H9 (cell line): ENCODE results near the gene PRG2. TPM values are rescaled to one million over a fixed set of nuclear protein-coding genes. Genes with fewer than 3 reads are reported as not detected.

Experiments
- DNase-seq: peaks from one replicate; pipeline ENCODE4 v3.0.0-alpha.2; 2017
- H2AFZ ChIP-seq: one replicate; pipeline ENCODE4 v1.6.1; 2013; ENCODE audit warnings: mild to moderate bottlenecking, low read length, control low read depth, moderate library complexity
- H2AK5ac ChIP-seq: 2 replicates; pipeline ENCODE4 v1.6.1; 2013; ENCODE audit warnings: low read length, control low read depth, mixed read lengths; ENCODE audit not compliant: insufficient read length
- H2BK120ac ChIP-seq: one replicate; pipeline ENCODE4 v1.6.1; 2013; ENCODE audit warnings: low read depth, mild to moderate bottlenecking, low read length, control low read depth, inconsistent platforms; ENCODE audit not compliant: poor library complexity, severe bottlenecking
- H2BK12ac ChIP-seq: 2 replicates; pipeline ENCODE4 v1.6.1; 2013; ENCODE audit warnings: low read length, control low read depth, mixed read lengths, low read depth; ENCODE audit not compliant: insufficient read length
- H2BK15ac ChIP-seq: 2 replicates; pipeline ENCODE4 v1.6.1; 2013; ENCODE audit warnings: low read depth, low read length, control low read depth
- H2BK20ac ChIP-seq: one replicate; pipeline ENCODE4 v1.6.1; 2013; ENCODE audit warnings: low read depth, mild to moderate bottlenecking, low read length, control low read depth, inconsistent platforms; ENCODE audit not compliant: poor library complexity, severe bottlenecking
- H2BK5ac ChIP-seq: 2 replicates; pipeline ENCODE4 v1.6.1; 2013; ENCODE audit warnings: low read length, control low read depth, mixed read lengths; ENCODE audit not compliant: insufficient read length
- H3K14ac ChIP-seq: 2 replicates; pipeline ENCODE4 v1.6.1; 2013; ENCODE audit warnings: low read length, control low read depth; ENCODE audit not compliant: insufficient read depth
- H3K18ac ChIP-seq: 2 replicates; pipeline ENCODE4 v1.6.1; 2013; ENCODE audit warnings: low read depth, mild to moderate bottlenecking, mixed read lengths, low read length, control low read depth; ENCODE audit not compliant: insufficient read length
- H3K23ac ChIP-seq: 2 replicates; pipeline ENCODE4 v1.6.1; 2013; ENCODE audit warnings: low read length, control low read depth, mixed read lengths, low read depth; ENCODE audit not compliant: insufficient read length
- H3K23me2 ChIP-seq: 2 replicates; pipeline ENCODE4 v1.6.1; 2013; ENCODE audit warnings: low read depth, mild to moderate bottlenecking, mixed read lengths, low read length, control low read depth; ENCODE audit not compliant: insufficient read length, poor library complexity, severe bottlenecking
- H3K27ac ChIP-seq: 2 replicates; pipeline ENCODE4 v1.5.1; 2013; ENCODE audit warnings: low read length, control low read depth, mixed read lengths, low read depth; ENCODE audit not compliant: insufficient read length
- H3K27me3 ChIP-seq: 2 replicates; pipeline ENCODE4 v1.6.1; 2013; ENCODE audit warnings: low read length, control low read depth, inconsistent platforms; ENCODE audit not compliant: insufficient read depth
- H3K4ac ChIP-seq: 2 replicates; pipeline ENCODE4 v1.6.1; 2013; ENCODE audit warnings: low read depth, mild to moderate bottlenecking, control low read depth, inconsistent platforms, low read length, moderate library complexity
- H3K4me1 ChIP-seq: 2 replicates; pipeline ENCODE4 v1.6.1; 2013; ENCODE audit warnings: low read length, control low read depth, inconsistent platforms; ENCODE audit not compliant: insufficient read depth
- H3K4me2 ChIP-seq: 2 replicates; pipeline ENCODE4 v1.6.1; 2013; ENCODE audit warnings: low read length, control low read depth, mixed read lengths; ENCODE audit not compliant: insufficient read length, insufficient read depth
- H3K56ac ChIP-seq: 2 replicates; pipeline ENCODE4 v1.6.1; 2013; ENCODE audit warnings: low read depth, mild to moderate bottlenecking, mixed read lengths, low read length, control low read depth; ENCODE audit not compliant: insufficient read length
- H3K79me1 ChIP-seq: 2 replicates; pipeline ENCODE4 v1.6.1; 2013; ENCODE audit warnings: low read depth, mild to moderate bottlenecking, moderate library complexity, low read length, control low read depth, inconsistent platforms; ENCODE audit not compliant: insufficient read depth, poor library complexity, severe bottlenecking
- H3K79me2 ChIP-seq: 2 replicates; pipeline ENCODE4 v1.6.1; 2013; ENCODE audit warnings: low read length, control low read depth, inconsistent platforms; ENCODE audit not compliant: insufficient read depth
- H3K9ac ChIP-seq: 2 replicates; pipeline ENCODE4 v1.6.1; 2013; ENCODE audit warnings: low read length, control low read depth, mixed read lengths; ENCODE audit not compliant: insufficient read length; ENCODE audit errors: extremely low read depth
- H3K9me3 ChIP-seq: one replicate; pipeline ENCODE4 v1.6.1; 2013; ENCODE audit warnings: low read depth, low read length, inconsistent platforms; ENCODE audit not compliant: control insufficient read depth
- H3T11ph ChIP-seq: one replicate; pipeline ENCODE4 v1.6.1; 2013; ENCODE audit warnings: mild to moderate bottlenecking, low read length, control low read depth, inconsistent platforms
- H4K20me1 ChIP-seq: one replicate; pipeline ENCODE4 v1.6.1; 2013; ENCODE audit not compliant: control insufficient read depth, insufficient read length, insufficient read depth
- H4K5ac ChIP-seq: 2 replicates; pipeline ENCODE4 v1.6.1; 2013; ENCODE audit warnings: low read depth, mild to moderate bottlenecking, mixed read lengths, low read length, control low read depth; ENCODE audit not compliant: insufficient read length
- H4K8ac ChIP-seq: replicated peaks from 2 replicates; pipeline ENCODE4 v1.6.1; 2013; ENCODE audit warnings: low read length, control low read depth, mixed read lengths, low read depth; ENCODE audit not compliant: insufficient read length
- H4K91ac ChIP-seq: 2 replicates; pipeline ENCODE4 v1.6.1; 2013; ENCODE audit warnings: low read depth, mild to moderate bottlenecking, moderate library complexity, mixed read lengths, low read length, control low read depth; ENCODE audit not compliant: insufficient read length
- H3K27ac Mint-ChIP-seq, 3 experiments: 2 replicates in 2 of 3; 3 replicates in 1 of 3; pipeline ENCODE4 v1.8.0; 2020 to 2021; ENCODE audit warnings: mixed read lengths in 3 of 3, mild to moderate bottlenecking in 1 of 3, moderate library complexity in 1 of 3
- H3K27me3 Mint-ChIP-seq: 2 replicates; pipeline ENCODE4 v1.8.0; 2021; ENCODE audit warnings: low read depth, mild to moderate bottlenecking, moderate library complexity, mixed read lengths
- H3K36me3 Mint-ChIP-seq, 3 experiments: 2 replicates in 2 of 3; 3 replicates in 1 of 3; pipeline ENCODE4 v1.8.0; 2020 to 2021; ENCODE audit warnings: low read depth in 3 of 3, mixed read lengths in 3 of 3; ENCODE audit not compliant: insufficient read depth in 1 of 3
- H3K4me1 Mint-ChIP-seq, 2 experiments: 2 replicates each; pipeline ENCODE4 v1.8.0; 2020; ENCODE audit warnings: mixed read lengths in 2 of 2
- H3K4me3 Mint-ChIP-seq, 2 experiments: 2 replicates in 1 of 2; 3 replicates in 1 of 2; pipeline ENCODE4 v1.8.0; 2020 to 2021; ENCODE audit warnings: mild to moderate bottlenecking in 2 of 2, mixed read lengths in 2 of 2, moderate library complexity in 1 of 2
- H3K9me3 Mint-ChIP-seq, 2 experiments: 2 replicates in 1 of 2; 3 replicates in 1 of 2; pipeline ENCODE4 v1.8.0; 2020; ENCODE audit warnings: mild to moderate bottlenecking in 2 of 2, mixed read lengths in 2 of 2, moderate library complexity in 1 of 2
- CTCF ChIP-seq: fragments of 200-600 bp; sonication (generic); conservative IDR thresholded peaks from 3 replicates; pipeline ENCODE4 v1.8.0; 2021; ENCODE audit warnings: antibody characterized with exemption, mild to moderate bottlenecking
- WGBS: extraction: QIAGEN DNeasy Blood & Tissue Kit; methylation state at CpG from one replicate; pipeline ENCODE4 v1.1.7; 2013; ENCODE audit warnings: missing lambda C conversion rate, low lambda C conversion rate, mixed read lengths; ENCODE audit not compliant: insufficient read length; ENCODE audit errors: extremely low coverage; 5-methylcytosine and 5-hydroxymethylcytosine counted together
- total RNA-seq: library from RNA; stranded (reverse); gene quantifications from 2 replicates; pipeline ENCODE4 v1.2.1, GENCODE V29; 2021

Gene PRG2
- total RNA-seq, 1 experiment from 2014 or later: not detected

GRCh38 chr11:57402188-57403002 lies 11.9 kb upstream of the PRG2 start:
- no peak overlapping the region for H3K9ac ChIP-seq
- H4K20me1 ChIP-seq: no peaks in the 10 kb centered on the region
- H3K27ac ChIP-seq: no peak overlapping the region
- no peak overlapping the region for H4K91ac ChIP-seq
- Mint-ChIP-seq H3K27ac (no peak overlapping the region), H3K36me3 (peaks cover under 1 to 6% (median 2%) of the 10 kb centered on the region in 3 experiments; a peak in 5 of 7 replicates), H3K4me3 (no peak overlapping the region), H3K4me1 (0 out of 4 replicates have a peak, but pooled peaks cover 0 to 3% of the 10 kb centered on the region in 2 experiments), H3K27me3 (peaks cover 3% of the 10 kb centered on the region; the same call in 1 of the 2 replicates), H3K9me3 (no peaks in the 10 kb centered on the region; a peak in 1 of 5 replicates)
- H3K23ac ChIP-seq: no peak overlapping the region
- H4K5ac ChIP-seq: no peak overlapping the region
- H2BK15ac ChIP-seq: no peak overlapping the region
- no peak overlapping the region for H3K4ac ChIP-seq
- H2BK20ac ChIP-seq: no peak overlapping the region
- DNase-seq: no peak
- no peaks in the 10 kb centered on the region for H3K23me2 ChIP-seq
- no peak overlapping the region for H3K14ac ChIP-seq
- H2BK5ac ChIP-seq: no peak overlapping the region
- no peaks in the 10 kb centered on the region for H3K4me1 ChIP-seq
- H2BK120ac ChIP-seq: no peak overlapping the region
- H3K27me3 ChIP-seq: no peaks in the 10 kb centered on the region
- H3K9me3 ChIP-seq: no peaks in the 10 kb centered on the region
- no peaks in the 10 kb centered on the region for H3K79me1 ChIP-seq
- TF ChIP-seq CTCF: no peak
- H3K18ac ChIP-seq: no peak overlapping the region
- H2AK5ac ChIP-seq: no peak overlapping the region
- no peaks in the 10 kb centered on the region for H3K79me2 ChIP-seq
- no peak overlapping the region for H3T11ph ChIP-seq
- no peak overlapping the region for H2BK12ac ChIP-seq
- H4K8ac ChIP-seq: no peak overlapping the region
- no CpG with 5 or more reads among the region's 6 CpGs for WGBS
- no peak overlapping the region for H3K4me2 ChIP-seq
- H3K56ac ChIP-seq: no peak overlapping the region
- no peak overlapping the region for H2AFZ ChIP-seq
